ENCODE data around the gene MRPL20. TPM values are rescaled to one million over a fixed set of nuclear protein-coding genes. Genes with fewer than 3 reads are reported as not detected.

The MRPL20 gene
- total RNA-seq, 1 donor = 53.9 TPM

DNA sequence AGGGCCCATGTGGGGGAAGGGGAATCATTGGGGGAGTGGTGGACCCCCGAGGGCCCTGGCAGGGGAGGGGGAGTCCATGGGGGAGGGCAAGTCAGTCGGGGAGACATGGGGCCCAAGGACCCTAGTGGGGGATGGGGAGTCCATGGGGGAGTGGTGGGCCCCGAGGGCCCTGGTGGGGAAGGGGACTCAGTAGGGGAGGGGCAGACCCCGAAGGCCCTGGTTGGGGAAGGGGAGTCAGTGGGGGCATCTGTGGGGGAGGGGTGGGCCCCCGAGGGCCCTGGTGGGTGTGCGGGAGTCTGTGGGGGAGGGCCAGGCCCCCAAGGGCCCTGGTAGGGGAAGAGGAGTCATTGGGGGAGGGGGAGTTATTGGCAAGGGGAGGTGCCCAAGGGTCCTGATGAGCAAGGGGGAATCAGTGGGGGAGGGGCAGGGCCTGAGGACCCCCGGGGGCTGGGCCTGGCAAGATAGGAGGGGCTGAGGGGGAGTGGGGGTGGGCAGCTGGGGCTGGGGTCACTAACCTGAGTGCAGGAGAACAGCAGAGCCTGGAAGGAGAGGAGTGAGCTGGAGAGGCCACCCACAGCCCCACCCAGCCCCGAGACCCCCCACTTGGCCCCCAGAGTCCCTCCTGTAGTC, 50.8 kb downstream of the MRPL20 start:
- H3K27ac ChIP-seq (ENCODE audit: low read depth, low read length) = no peak overlapping the region
- H3K27me3 ChIP-seq (ENCODE audit: insufficient read depth, low read length) = no peaks in the 10 kb centered on the region
- H3K79me2 ChIP-seq (ENCODE audit: insufficient read depth, low read length) = peaks cover 59% of the 10 kb centered on the region
- peaks cover 34% of the 10 kb centered on the region for H3K4me1 ChIP-seq (ENCODE audit: insufficient read depth, low read length)
- H3K9me3 ChIP-seq (ENCODE audit: low read depth, low read length) = no peaks in the 10 kb centered on the region
- peak overlapping the region; percentile 95 for H3K4me3 ChIP-seq (ENCODE audit: insufficient read depth, low read length)
- H4K20me1 ChIP-seq (ENCODE audit: insufficient read depth, low read length) = peaks cover 32% of the 10 kb centered on the region
- H3K36me3 ChIP-seq (ENCODE audit: insufficient read depth, low read length) = peaks cover 29% of the 10 kb centered on the region
- peak overlapping the region; percentile 89 for H3K4me2 ChIP-seq (ENCODE audit: insufficient read depth, low read length)
- TF ChIP-seq, protein P1, sequence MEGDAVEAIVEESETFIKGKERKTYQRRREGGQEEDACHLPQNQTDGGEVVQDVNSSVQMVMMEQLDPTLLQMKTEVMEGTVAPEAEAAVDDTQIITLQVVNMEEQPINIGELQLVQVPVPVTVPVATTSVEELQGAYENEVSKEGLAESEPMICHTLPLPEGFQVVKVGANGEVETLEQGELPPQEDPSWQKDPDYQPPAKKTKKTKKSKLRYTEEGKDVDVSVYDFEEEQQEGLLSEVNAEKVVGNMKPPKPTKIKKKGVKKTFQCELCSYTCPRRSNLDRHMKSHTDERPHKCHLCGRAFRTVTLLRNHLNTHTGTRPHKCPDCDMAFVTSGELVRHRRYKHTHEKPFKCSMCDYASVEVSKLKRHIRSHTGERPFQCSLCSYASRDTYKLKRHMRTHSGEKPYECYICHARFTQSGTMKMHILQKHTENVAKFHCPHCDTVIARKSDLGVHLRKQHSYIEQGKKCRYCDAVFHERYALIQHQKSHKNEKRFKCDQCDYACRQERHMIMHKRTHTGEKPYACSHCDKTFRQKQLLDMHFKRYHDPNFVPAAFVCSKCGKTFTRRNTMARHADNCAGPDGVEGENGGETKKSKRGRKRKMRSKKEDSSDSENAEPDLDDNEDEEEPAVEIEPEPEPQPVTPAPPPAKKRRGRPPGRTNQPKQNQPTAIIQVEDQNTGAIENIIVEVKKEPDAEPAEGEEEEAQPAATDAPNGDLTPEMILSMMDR (IDR thresholded peaks at IDR 0.05; ENCODE audit: extremely low read depth, low read depth, low read length) = no peak
- peak; percentile 91 for DNase-seq (ENCODE audit: insufficient read length, low spot score, missing footprints)
- no peak overlapping the region for H2AFZ ChIP-seq (ENCODE audit: low read length)

DNA sequence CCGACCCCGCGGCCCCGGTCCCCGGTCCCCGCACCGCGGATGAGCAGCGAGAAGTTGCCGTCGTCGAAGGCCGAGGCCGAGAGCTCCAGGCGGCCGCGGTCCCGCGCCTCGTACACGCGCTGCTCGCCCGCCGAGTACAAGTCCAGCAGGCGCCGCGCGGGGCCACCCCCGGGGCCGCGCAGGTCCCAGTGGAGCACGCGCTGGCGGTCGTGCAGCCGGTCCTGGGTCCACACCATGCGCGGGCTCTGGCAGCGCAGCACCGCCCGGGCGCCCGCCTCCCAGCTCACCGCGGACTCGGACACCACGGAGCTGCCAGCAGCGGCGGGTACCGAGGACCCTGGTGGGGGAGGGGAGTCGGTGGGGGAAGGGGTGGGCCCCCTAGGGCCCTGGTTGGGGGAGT, 51.7 kb downstream of the MRPL20 start:
- peaks cover 32% of the 10 kb centered on the region for H4K20me1 ChIP-seq (ENCODE audit: insufficient read depth, low read length)
- H3K27me3 ChIP-seq (ENCODE audit: insufficient read depth, low read length) = no peaks in the 10 kb centered on the region
- no peak overlapping the region for H2AFZ ChIP-seq (ENCODE audit: low read length)
- no peaks in the 10 kb centered on the region for H3K9me3 ChIP-seq (ENCODE audit: low read depth, low read length)
- DNase-seq (ENCODE audit: insufficient read length, low spot score, missing footprints) = peak; percentile 97
- H3K27ac ChIP-seq (ENCODE audit: low read depth, low read length) = no peak overlapping the region
- H3K79me2 ChIP-seq (ENCODE audit: insufficient read depth, low read length) = peaks cover 53% of the 10 kb centered on the region
- peak overlapping the region; percentile 53 for H3K4me2 ChIP-seq (ENCODE audit: insufficient read depth, low read length)
- H3K36me3 ChIP-seq (ENCODE audit: insufficient read depth, low read length) = peaks cover 29% of the 10 kb centered on the region
- H3K4me1 ChIP-seq (ENCODE audit: insufficient read depth, low read length) = peaks cover 26% of the 10 kb centered on the region
- peak overlapping the region; percentile 95 for H3K4me3 ChIP-seq (ENCODE audit: insufficient read depth, low read length)
- TF ChIP-seq, protein P1 (IDR thresholded peaks at IDR 0.05; ENCODE audit: extremely low read depth, low read depth, low read length) = no peak

DNA sequence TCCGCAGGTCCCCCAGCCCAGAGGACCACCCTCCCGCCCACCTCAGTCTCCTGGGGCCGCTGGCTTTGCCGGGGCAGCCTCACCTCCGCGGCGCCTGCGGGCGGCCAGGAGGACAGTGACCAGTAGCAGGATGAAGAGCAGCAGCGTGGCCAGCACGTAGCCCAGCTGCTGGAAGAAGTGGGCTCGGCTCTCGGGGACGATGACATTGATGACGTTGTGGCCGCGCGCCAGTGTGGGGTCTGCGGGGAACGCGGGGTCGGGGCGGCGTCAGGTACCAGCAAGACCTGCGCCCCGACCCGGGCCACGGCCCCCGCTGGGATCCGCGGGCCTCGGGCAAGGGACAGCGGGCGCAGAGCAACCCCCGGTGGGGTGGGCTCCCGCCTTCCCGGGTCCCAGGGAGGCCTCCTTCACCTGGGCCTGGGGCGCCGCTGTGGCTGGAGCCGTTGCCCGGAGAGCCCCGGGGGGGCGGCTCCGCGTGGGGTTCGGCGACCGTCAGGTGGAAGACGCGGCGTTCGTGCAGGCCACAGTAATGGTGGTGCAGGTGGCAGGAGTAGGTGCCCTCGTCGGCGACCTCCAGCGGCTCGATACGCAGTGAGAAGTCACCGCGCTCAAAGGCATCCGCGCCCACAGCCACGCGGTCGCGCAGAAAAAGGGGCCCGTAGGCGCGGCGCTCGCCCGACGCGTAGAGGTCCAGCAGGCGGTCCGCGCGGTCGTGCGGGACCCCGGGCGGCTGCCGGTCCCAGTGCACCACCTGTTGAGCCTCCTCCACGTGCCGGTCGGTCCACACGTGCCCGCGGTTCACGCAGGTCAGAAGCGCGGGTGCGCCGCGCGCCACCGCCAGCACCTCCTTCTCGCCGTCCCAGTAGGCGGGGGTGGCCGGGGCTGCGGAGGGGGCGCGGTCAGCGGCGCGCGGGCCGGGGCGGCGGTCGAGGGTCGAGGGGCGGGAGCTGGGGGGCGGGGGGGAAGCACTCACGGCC, 52.5 kb downstream of the MRPL20 start:
- H3K79me2 ChIP-seq (ENCODE audit: insufficient read depth, low read length) = peaks cover 53% of the 10 kb centered on the region
- no peaks in the 10 kb centered on the region for H3K9me3 ChIP-seq (ENCODE audit: low read depth, low read length)
- H3K4me1 ChIP-seq (ENCODE audit: insufficient read depth, low read length) = peaks cover 17% of the 10 kb centered on the region
- H3K4me2 ChIP-seq (ENCODE audit: insufficient read depth, low read length) = peak overlapping the region; percentile 53
- peak; percentile 72 for DNase-seq (ENCODE audit: insufficient read length, low spot score, missing footprints)
- H3K4me3 ChIP-seq (ENCODE audit: insufficient read depth, low read length) = peak overlapping the region; percentile 15
- no peak overlapping the region for H3K27ac ChIP-seq (ENCODE audit: low read depth, low read length)
- TF ChIP-seq, protein P1 (IDR thresholded peaks at IDR 0.05; ENCODE audit: extremely low read depth, low read depth, low read length) = no peak
- no peaks in the 10 kb centered on the region for H3K27me3 ChIP-seq (ENCODE audit: insufficient read depth, low read length)
- no peak overlapping the region for H2AFZ ChIP-seq (ENCODE audit: low read length)
- H3K36me3 ChIP-seq (ENCODE audit: insufficient read depth, low read length) = peaks cover 29% of the 10 kb centered on the region
- peaks cover 32% of the 10 kb centered on the region for H4K20me1 ChIP-seq (ENCODE audit: insufficient read depth, low read length)
